AG04450 (cell line): ENCODE data around the gene KCNK2. TPM values are rescaled to one million over a fixed set of nuclear protein-coding genes. Genes with fewer than 3 reads are reported as not detected.

Source experiments
- CTCF ChIA-PET: fragments of 300-600, 350-600 bp; formaldehyde crosslinking; extraction: SDS; loops from one replicate; lab custom pipeline; 2022; ENCODE audit warnings: antibody characterized with exemption, inconsistent platforms; lab: Charles Lee
- POLR2A ChIA-PET: fragments of 350-600 bp; formaldehyde crosslinking; extraction: SDS; loops from one replicate; lab custom pipeline; 2021; ENCODE audit warnings: antibody characterized with exemption, inconsistent platforms; lab: Yijun Ruan, JAX
- DNase-seq: peaks from one replicate; pipeline ENCODE4 v3.0.0-alpha.2; 2011; ENCODE audit warnings: low read depth, low spot score
- H3K27ac ChIP-seq: one replicate; pipeline ENCODE4 v1.5.1; 2012; ENCODE audit warnings: low read depth, low read length, control low read depth
- H3K27me3 ChIP-seq: one replicate; pipeline ENCODE4 v1.6.0; 2012; ENCODE audit warnings: low read length; ENCODE audit not compliant: control insufficient read depth, insufficient read depth
- H3K4me3 ChIP-seq: 2 replicates; pipeline ENCODE4 v1.5.1; 2011; ENCODE audit warnings: mild to moderate bottlenecking, low read depth, low read length, control low read depth
- H3K9me3 ChIP-seq: 2 replicates; pipeline ENCODE4 v1.5.1; 2012; ENCODE audit warnings: low read length; ENCODE audit not compliant: control insufficient read depth, insufficient read depth
- CTCF ChIP-seq: IDR thresholded peaks from 2 replicates; pipeline ENCODE4 v1.5.1; 2011; ENCODE audit warnings: low read depth, low read length, control low read depth, inconsistent platforms
- polyA plus RNA-seq: library from polyadenylated mRNA; depleted of rRNA; stranded (reverse); fragments of >200 nt; gene quantifications from 2 replicates; pipeline ENCODE4 v1.2.3, GENCODE V29; 2011

KCNK2 gene
- polyA plus RNA-seq, 1 experiment, result 22.8 TPM

GRCh38 chr1:215226757-215227156 lies 144.2 kb downstream of the KCNK2 start:
- no peak for DNase-seq
- no peak overlapping the region for H3K4me3 ChIP-seq
- no peak for TF ChIP-seq CTCF
- H3K27me3 ChIP-seq, result no peaks in the 10 kb centered on the region
- CTCF ChIA-PET, result no interaction called here
- no peak overlapping the region for H3K27ac ChIP-seq
- H3K9me3 ChIP-seq, result no peaks in the 10 kb centered on the region
- POLR2A ChIA-PET, result no interaction called here

GRCh38 chr1:215228193-215228592 lies 145.7 kb downstream of the KCNK2 start:
- no peaks in the 10 kb centered on the region for H3K9me3 ChIP-seq
- POLR2A ChIA-PET, result no interaction called here
- no peak for DNase-seq
- no peaks in the 10 kb centered on the region for H3K27me3 ChIP-seq
- CTCF ChIA-PET, result no interaction called here
- no peak for TF ChIP-seq CTCF
- no peak overlapping the region for H3K4me3 ChIP-seq
- H3K27ac ChIP-seq, result no peak overlapping the region

- no peaks in the 10 kb centered on the region for H3K9me3 ChIP-seq
- H3K27ac ChIP-seq, result no peak overlapping the region
- no peak for TF ChIP-seq CTCF
- ChIA-PET CTCF (no interaction called here), POLR2A (no interaction called here)
- no peaks in the 10 kb centered on the region for H3K27me3 ChIP-seq
- DNase-seq, result no peak
- no peak overlapping the region for H3K4me3 ChIP-seq
Observed at GRCh38 chr1:215241451-215241850, 158.9 kb downstream of the KCNK2 start.

GRCh38 chr1:215243345-215244054 lies 161.0 kb downstream of the KCNK2 start:
- DNase-seq, result no peak
- TF ChIP-seq CTCF, result no peak
- POLR2A ChIA-PET, result no interaction called here

GRCh38 chr1:215250913-215251312 lies 168.4 kb downstream of the KCNK2 start:
- H3K27ac ChIP-seq, result no peak overlapping the region
- TF ChIP-seq CTCF, result no peak
- no peaks in the 10 kb centered on the region for H3K27me3 ChIP-seq
- ChIA-PET POLR2A (no interaction called here), CTCF (no interaction called here)
- H3K9me3 ChIP-seq, result no peaks in the 10 kb centered on the region
- no peak overlapping the region for H3K4me3 ChIP-seq
- DNase-seq, result no peak

More at GRCh38 chr1:215243345-215244054, 161.0 kb downstream of the KCNK2 start:
- H3K27ac ChIP-seq, result no peak overlapping the region
- no peak overlapping the region for H3K4me3 ChIP-seq
- no peaks in the 10 kb centered on the region for H3K9me3 ChIP-seq
- H3K27me3 ChIP-seq, result no peaks in the 10 kb centered on the region
- CTCF ChIA-PET, result no interaction called here
